ENCODE data around the gene MAGEB4.

DNA sequence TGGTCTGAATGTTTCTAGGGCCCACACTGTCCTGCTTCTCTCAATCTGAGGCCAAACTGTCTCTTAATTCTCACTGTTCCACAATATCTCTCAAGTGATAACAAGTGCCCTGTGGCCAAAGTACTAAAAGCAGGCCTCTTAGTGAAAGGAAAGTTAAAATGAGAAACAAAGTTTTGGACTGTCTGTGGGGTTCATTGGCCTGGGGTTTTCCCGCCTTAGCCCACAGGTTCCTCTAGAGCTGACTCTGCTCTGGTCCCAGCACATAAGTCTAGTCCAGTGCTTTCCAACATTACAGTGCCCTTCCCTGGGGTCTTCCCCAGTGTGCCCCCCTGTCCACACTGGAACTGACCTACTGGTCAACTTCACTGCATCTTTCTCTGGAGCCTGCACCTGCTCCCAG, 11.5 kb downstream of the MAGEB4 start:
- TF ChIP-seq, protein P1, sequence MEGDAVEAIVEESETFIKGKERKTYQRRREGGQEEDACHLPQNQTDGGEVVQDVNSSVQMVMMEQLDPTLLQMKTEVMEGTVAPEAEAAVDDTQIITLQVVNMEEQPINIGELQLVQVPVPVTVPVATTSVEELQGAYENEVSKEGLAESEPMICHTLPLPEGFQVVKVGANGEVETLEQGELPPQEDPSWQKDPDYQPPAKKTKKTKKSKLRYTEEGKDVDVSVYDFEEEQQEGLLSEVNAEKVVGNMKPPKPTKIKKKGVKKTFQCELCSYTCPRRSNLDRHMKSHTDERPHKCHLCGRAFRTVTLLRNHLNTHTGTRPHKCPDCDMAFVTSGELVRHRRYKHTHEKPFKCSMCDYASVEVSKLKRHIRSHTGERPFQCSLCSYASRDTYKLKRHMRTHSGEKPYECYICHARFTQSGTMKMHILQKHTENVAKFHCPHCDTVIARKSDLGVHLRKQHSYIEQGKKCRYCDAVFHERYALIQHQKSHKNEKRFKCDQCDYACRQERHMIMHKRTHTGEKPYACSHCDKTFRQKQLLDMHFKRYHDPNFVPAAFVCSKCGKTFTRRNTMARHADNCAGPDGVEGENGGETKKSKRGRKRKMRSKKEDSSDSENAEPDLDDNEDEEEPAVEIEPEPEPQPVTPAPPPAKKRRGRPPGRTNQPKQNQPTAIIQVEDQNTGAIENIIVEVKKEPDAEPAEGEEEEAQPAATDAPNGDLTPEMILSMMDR (IDR thresholded peaks at IDR 0.05): no peak
- no peak for TF ChIP-seq EZH2phosphoT487 (IDR thresholded peaks at IDR 0.05)

Data from neural progenitor cell (in vitro differentiated cells).